HG02623 (cell line): ENCODE measurements around the gene CXCL9.
"Not testable (repeated sequence)": the region's sequence is repeated elsewhere in the genome, so short reads cannot be mapped to it uniquely, and the experiment has no call there.

Experiments
- ATAC-seq: cut with Tn5 transposase; IDR thresholded peaks from one replicate; pipeline ENCODE4 v1.9.1; 2021; ENCODE audit warnings: moderate library complexity; ENCODE audit not compliant: unreplicated experiment

CXCL9 gene

DNA sequence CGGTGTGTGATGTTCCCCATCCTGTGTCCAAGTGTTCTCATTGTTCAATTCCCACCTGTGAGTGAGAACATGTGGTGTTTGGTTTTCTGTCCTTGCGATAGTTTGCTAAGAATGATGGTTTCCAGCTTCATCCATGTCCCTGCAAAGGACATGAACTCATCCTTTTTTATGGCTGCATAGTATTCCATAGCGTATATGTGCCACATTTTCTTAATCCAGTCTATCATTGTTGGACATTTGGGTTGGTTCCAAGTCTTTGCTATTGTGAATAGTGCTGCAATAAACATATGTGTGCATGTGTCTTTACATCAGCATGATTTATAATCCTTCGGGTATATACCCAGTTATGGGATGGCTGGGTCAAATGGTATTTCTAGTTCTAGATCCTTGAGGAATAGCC, 45.2 kb downstream of the CXCL9 start:
- not testable (repeated sequence) for ATAC-seq

DNA sequence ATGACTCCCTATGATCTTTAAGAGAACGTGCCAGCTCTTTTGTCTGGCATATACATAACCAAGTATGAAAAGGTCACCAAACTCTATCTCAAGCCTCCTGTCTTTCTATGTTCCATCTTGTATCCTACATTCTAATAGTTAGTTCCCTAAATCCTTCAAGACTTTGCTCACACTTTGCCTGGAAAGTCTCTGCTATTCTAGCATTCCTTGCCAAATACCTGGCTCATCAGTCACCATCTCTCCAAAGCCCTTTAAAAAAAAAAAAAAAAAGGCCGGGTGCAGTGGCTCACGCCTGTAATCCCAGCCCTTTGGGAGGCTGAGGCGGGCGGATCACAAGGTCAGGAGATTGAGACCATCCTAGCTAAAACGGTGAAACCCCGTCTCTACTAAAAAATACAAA, 48.8 kb downstream of the CXCL9 start:
- ATAC-seq, result not testable (repeated sequence)

DNA sequence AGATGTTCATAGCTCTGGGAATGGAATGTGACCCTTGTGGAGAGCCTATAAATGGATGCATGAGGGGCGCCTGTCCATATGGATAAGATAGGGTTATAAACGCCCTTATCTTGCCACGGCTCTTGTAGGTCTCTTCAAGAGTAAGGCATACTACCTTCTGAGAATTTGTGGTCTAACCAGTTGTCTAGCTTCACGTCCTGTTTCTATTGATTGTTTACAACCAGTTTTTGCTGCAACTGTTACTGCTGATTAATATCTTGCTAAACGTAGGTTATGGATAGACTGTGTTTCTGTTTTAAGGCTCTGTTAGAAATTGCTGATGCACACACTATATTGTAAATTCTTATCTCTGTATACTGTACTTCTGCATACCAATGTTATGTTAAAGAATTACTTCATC, 52.5 kb downstream of the CXCL9 start:
- not testable (repeated sequence) for ATAC-seq

DNA sequence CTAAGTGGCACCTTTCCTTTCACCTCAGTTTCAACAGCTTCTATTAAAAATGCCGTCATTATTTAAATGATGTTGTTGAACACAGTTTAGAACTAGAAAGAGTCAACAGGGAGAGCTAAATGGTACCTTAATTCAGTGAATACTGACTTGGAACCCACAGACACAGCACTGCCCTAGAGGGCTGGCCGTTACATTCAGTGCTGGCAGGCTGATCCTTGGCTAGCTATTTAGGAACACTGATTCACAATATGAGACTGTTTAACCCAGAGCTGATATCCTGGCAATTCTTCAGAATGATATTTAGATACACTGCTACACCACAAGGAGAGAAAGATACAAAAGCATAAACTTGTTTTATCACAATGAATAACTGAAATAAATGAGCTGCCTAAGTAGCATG, 53.8 kb downstream of the CXCL9 start:
- no peak for ATAC-seq
